SK-N-SH (cell line): ENCODE data around the gene MCTP1. TPM values are rescaled to one million over a fixed set of nuclear protein-coding genes. Genes with fewer than 3 reads are reported as not detected.

Source experiments
- CTCF ChIA-PET: fragments of 300-600, 350-600 bp; formaldehyde crosslinking; extraction: SDS; loops from one replicate; lab custom pipeline; 2021; lab: Yijun Ruan, JAX
- POLR2A ChIA-PET: fragments of 350-600 bp; sonication (Branson Sonifier 250); formaldehyde crosslinking; extraction: SDS; loops from one replicate; lab custom pipeline; 2020; ENCODE audit warnings: antibody characterized with exemption, inconsistent platforms; lab: Yijun Ruan, JAX
- DNase-seq: peaks from one replicate; pipeline ENCODE4 v3.0.0; 2012
- H2AFZ ChIP-seq: fragments of 200-600 bp; sonication (generic); 2 replicates; pipeline ENCODE4 v1.8.1; 2016; ENCODE audit warnings: antibody characterized with exemption, mild to moderate bottlenecking, low read depth
- H3F3A ChIP-seq: fragments of 200-600 bp; sonication (generic); replicated peaks from 2 replicates; pipeline ENCODE3; 2016; ENCODE audit warnings: antibody characterized with exemption, mild to moderate bottlenecking; ENCODE audit not compliant: insufficient read depth
- H3K27ac ChIP-seq, 2 experiments: fragments of 200-500 bp in 1 of 2; fragments of 200-600 bp in 1 of 2; sonication (Bioruptor generic) in 1 of 2; sonication (generic), shearing (Covaris generic) in 1 of 2; 2 replicates each; pipeline versions ENCODE4 v1.5.1 to v1.6.1; 2014 to 2016; ENCODE audit warnings: low read depth in 2 of 2, inconsistent platforms in 1 of 2, low read length in 1 of 2, mild to moderate bottlenecking in 1 of 2, mixed read lengths in 1 of 2
- H3K27me3 ChIP-seq: fragments of 200-600 bp; sonication (generic), shearing (Covaris generic); 2 replicates; pipeline ENCODE4 v1.6.1; 2016; ENCODE audit warnings: mixed run types; ENCODE audit not compliant: insufficient read depth
- H3K36me3 ChIP-seq, 2 experiments: fragments of 200-500 bp in 1 of 2; fragments of 200-600 bp in 1 of 2; sonication (Bioruptor generic) in 1 of 2; sonication (generic) in 1 of 2; replicated peaks in 1 of 2; 2 replicates each; pipeline versions ENCODE3 to v1.5.1; 2014 to 2016; ENCODE audit warnings: low read length in 1 of 2, mild to moderate bottlenecking in 1 of 2; ENCODE audit not compliant: insufficient read depth in 2 of 2, control insufficient read depth in 1 of 2
- H3K4me1 ChIP-seq, 2 experiments: fragments of 200-500 bp in 1 of 2; fragments of 200-600 bp in 1 of 2; sonication (Bioruptor generic) in 1 of 2; sonication (generic), shearing (Covaris generic) in 1 of 2; 2 replicates each; pipeline versions ENCODE4 v1.5.1 to v1.6.1; 2014 to 2016; ENCODE audit warnings: low read depth in 1 of 2, low read length in 1 of 2, mixed run types in 1 of 2; ENCODE audit not compliant: insufficient read depth in 2 of 2, control insufficient read depth in 1 of 2
- H3K4me2 ChIP-seq: fragments of 200-600 bp; sonication (generic), shearing (Covaris generic); 2 replicates; pipeline ENCODE4 v1.6.1; 2017; ENCODE audit warnings: mixed run types
- H3K4me3 ChIP-seq, 2 experiments: fragments of 200-500 bp in 1 of 2; fragments of 200-600 bp in 1 of 2; sonication (Bioruptor generic) in 1 of 2; sonication (generic), shearing (Covaris generic) in 1 of 2; 2 replicates each; pipeline versions ENCODE4 v1.5.1 to v1.8.1; 2014 to 2016; ENCODE audit warnings: low read depth in 2 of 2, inconsistent platforms in 1 of 2, low read length in 1 of 2, mild to moderate bottlenecking in 1 of 2, mixed read lengths in 1 of 2, moderate library complexity in 1 of 2
- H3K79me2 ChIP-seq: fragments of 200-600 bp; sonication (generic); 2 replicates; pipeline ENCODE4 v1.8.1; 2017; ENCODE audit warnings: mild to moderate bottlenecking; ENCODE audit not compliant: insufficient read depth
- H3K9ac ChIP-seq: fragments of 200-600 bp; sonication (generic); 2 replicates; pipeline ENCODE4 v1.6.1; 2017; ENCODE audit warnings: mixed run types
- H3K9me2 ChIP-seq: fragments of 200-600 bp; sonication (generic); 2 replicates; pipeline ENCODE4 v1.6.1; 2017; ENCODE audit warnings: mixed run types
- H3K9me3 ChIP-seq: fragments of 200-600 bp; sonication (generic); 2 replicates; pipeline ENCODE4 v1.6.1; 2017; ENCODE audit warnings: mixed run types, mild to moderate bottlenecking, moderate library complexity
- H4K20me1 ChIP-seq: fragments of 200-600 bp; sonication (generic); 2 replicates; pipeline ENCODE4 v1.6.1; 2017; ENCODE audit warnings: mild to moderate bottlenecking, mixed run types; ENCODE audit not compliant: insufficient read depth
- CHD2 ChIP-seq: fragments of 150-350 bp; IDR thresholded peaks from 2 replicates; pipeline ENCODE4 v1.6.1; 2018; ENCODE audit warnings: low read length; ENCODE audit not compliant: partially characterized antibody
- EP300 ChIP-seq, 2 experiments: IDR thresholded peaks; 2 replicates each; pipeline versions ENCODE4 v1.4.0 to v1.6.1; 2012; ENCODE audit warnings: borderline replicate concordance in 1 of 2, low read depth in 1 of 2, low read length in 1 of 2
- EZH2phosphoT487 ChIP-seq: fragments of 200-600 bp; sonication (generic); IDR thresholded peaks from 2 replicates; pipeline ENCODE4 v1.6.1; 2017; ENCODE audit warnings: low read depth, mixed run types, mild to moderate bottlenecking, antibody characterized with exemption, moderate library complexity, borderline replicate concordance
- FOXJ3 ChIP-seq: sonication (generic); formaldehyde crosslinking; IDR thresholded peaks from 2 replicates; pipeline ENCODE4 v1.5.1; 2020; ENCODE audit warnings: mild to moderate bottlenecking, missing genetic modification reagents
- FOXM1 ChIP-seq: IDR thresholded peaks from 2 replicates; pipeline ENCODE4 v1.4.0; 2012; ENCODE audit warnings: low read depth, mild to moderate bottlenecking
- GABPA ChIP-seq: IDR thresholded peaks from 2 replicates; pipeline ENCODE4 v1.4.0; 2012; ENCODE audit warnings: low read depth, mild to moderate bottlenecking
- MXI1 ChIP-seq: IDR thresholded peaks from 2 replicates; pipeline ENCODE4 v1.6.1; 2012; ENCODE audit warnings: mild to moderate bottlenecking, low read depth, low read length, improper control_type of control experiment
- NFIC ChIP-seq: IDR thresholded peaks from 2 replicates; pipeline ENCODE4 v1.4.0; 2012; ENCODE audit warnings: borderline replicate concordance
- RAD21 ChIP-seq: IDR thresholded peaks from 2 replicates; pipeline ENCODE4 v1.6.1; 2012; ENCODE audit warnings: mild to moderate bottlenecking, low read length
- RXRA ChIP-seq: IDR thresholded peaks from 2 replicates; pipeline ENCODE4 v1.4.0; 2012; ENCODE audit warnings: low read depth, mild to moderate bottlenecking, borderline replicate concordance
- SMC3 ChIP-seq: IDR thresholded peaks from 2 replicates; pipeline ENCODE4 v1.6.1; 2012; ENCODE audit warnings: low read depth, low read length, improper control_type of control experiment
- TAF1 ChIP-seq: IDR thresholded peaks from 2 replicates; pipeline ENCODE4 v1.6.1; 2012; ENCODE audit warnings: low read depth, mild to moderate bottlenecking, low read length, moderate library complexity, borderline replicate concordance
- TEAD4 ChIP-seq: IDR thresholded peaks from 2 replicates; pipeline ENCODE4 v1.4.0; 2012; ENCODE audit warnings: mild to moderate bottlenecking, borderline replicate concordance; ENCODE audit not compliant: insufficient read depth
- YY1 ChIP-seq: IDR thresholded peaks from 2 replicates; pipeline ENCODE4 v1.4.0; 2012; ENCODE audit warnings: low read depth, mild to moderate bottlenecking
- WGBS: methylation state at CpG from one replicate; pipeline ENCODE4 v1.1.6; 2017; ENCODE audit warnings: low lambda C conversion rate; 5-methylcytosine and 5-hydroxymethylcytosine counted together
- polyA plus RNA-seq, 3 experiments: library from polyadenylated mRNA; depleted of rRNA; stranded (reverse); fragments of >200 nt; gene quantifications; 2 replicates each; pipeline ENCODE4 v1.2.3, GENCODE V29; 2012
- TF ChIP-seq, protein P1 (sequence below): fragments of 200-600 bp; sonication (generic); IDR thresholded peaks from 2 replicates; pipeline ENCODE4 v1.6.1; 2017; ENCODE audit warnings: antibody characterized with exemption, mild to moderate bottlenecking, moderate library complexity
- TF ChIP-seq, protein P2 (sequence below): IDR thresholded peaks from 2 replicates; pipeline ENCODE4; 2012
- TF ChIP-seq, protein P3 (sequence below): IDR thresholded peaks from 2 replicates; pipeline ENCODE4 v1.6.1; 2012; ENCODE audit warnings: mild to moderate bottlenecking, low read depth, low read length, moderate library complexity
- TF ChIP-seq, protein P4 (sequence below): IDR thresholded peaks from 2 replicates; pipeline ENCODE4 v1.4.0; 2012; ENCODE audit warnings: low read depth, borderline replicate concordance

The MCTP1 gene
- polyA plus RNA-seq, 1 of the 3 experiments (the other 2 are of a cell fraction): 0.53 TPM

DNA sequence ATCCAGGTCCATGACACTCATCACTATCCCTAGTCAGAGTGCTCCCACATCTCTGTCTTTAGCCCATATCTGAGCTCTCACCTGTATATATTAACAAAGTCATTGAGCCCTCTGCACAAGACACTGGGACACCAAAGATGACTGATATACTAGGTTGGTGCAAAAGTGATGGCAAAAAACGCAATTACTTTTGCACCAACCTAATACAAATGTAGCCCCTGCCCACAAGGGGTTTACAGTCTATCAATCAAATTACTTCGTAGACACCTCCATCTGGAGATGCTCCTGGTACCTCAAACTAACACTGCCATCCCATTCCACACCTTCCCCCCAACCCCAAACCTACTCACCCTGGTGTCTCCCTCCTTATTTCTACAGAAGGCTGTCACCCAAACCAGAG is 194.1 kb downstream of the MCTP1 start:
- Histone ChIP-seq H3K9me3 (no peaks in the 10 kb centered on the region), H4K20me1 (no peaks in the 10 kb centered on the region)
- no peak for TF ChIP-seq YY1
- TF ChIP-seq MXI1: no peak
- TF ChIP-seq RXRA: no peak
- no peak for TF ChIP-seq SMC3
- no peak for TF ChIP-seq TAF1
- no peak for TF ChIP-seq EZH2phosphoT487
- TF ChIP-seq TEAD4: no peak
- TF ChIP-seq EP300 (IDR thresholded peaks at IDR 0.05; ENCODE audit: borderline replicate concordance in 1 of 2, low read depth in 1 of 2, low read length in 1 of 2): no peak
- no peak for TF ChIP-seq RAD21
- TF ChIP-seq, protein P1, sequence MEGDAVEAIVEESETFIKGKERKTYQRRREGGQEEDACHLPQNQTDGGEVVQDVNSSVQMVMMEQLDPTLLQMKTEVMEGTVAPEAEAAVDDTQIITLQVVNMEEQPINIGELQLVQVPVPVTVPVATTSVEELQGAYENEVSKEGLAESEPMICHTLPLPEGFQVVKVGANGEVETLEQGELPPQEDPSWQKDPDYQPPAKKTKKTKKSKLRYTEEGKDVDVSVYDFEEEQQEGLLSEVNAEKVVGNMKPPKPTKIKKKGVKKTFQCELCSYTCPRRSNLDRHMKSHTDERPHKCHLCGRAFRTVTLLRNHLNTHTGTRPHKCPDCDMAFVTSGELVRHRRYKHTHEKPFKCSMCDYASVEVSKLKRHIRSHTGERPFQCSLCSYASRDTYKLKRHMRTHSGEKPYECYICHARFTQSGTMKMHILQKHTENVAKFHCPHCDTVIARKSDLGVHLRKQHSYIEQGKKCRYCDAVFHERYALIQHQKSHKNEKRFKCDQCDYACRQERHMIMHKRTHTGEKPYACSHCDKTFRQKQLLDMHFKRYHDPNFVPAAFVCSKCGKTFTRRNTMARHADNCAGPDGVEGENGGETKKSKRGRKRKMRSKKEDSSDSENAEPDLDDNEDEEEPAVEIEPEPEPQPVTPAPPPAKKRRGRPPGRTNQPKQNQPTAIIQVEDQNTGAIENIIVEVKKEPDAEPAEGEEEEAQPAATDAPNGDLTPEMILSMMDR: no peak
- TF ChIP-seq, protein P2, sequence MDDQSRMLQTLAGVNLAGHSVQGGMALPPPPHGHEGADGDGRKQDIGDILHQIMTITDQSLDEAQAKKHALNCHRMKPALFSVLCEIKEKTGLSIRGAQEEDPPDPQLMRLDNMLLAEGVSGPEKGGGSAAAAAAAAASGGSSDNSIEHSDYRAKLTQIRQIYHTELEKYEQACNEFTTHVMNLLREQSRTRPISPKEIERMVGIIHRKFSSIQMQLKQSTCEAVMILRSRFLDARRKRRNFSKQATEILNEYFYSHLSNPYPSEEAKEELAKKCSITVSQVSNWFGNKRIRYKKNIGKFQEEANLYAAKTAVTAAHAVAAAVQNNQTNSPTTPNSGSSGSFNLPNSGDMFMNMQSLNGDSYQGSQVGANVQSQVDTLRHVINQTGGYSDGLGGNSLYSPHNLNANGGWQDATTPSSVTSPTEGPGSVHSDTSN: no peak
- TF ChIP-seq, protein P3, sequence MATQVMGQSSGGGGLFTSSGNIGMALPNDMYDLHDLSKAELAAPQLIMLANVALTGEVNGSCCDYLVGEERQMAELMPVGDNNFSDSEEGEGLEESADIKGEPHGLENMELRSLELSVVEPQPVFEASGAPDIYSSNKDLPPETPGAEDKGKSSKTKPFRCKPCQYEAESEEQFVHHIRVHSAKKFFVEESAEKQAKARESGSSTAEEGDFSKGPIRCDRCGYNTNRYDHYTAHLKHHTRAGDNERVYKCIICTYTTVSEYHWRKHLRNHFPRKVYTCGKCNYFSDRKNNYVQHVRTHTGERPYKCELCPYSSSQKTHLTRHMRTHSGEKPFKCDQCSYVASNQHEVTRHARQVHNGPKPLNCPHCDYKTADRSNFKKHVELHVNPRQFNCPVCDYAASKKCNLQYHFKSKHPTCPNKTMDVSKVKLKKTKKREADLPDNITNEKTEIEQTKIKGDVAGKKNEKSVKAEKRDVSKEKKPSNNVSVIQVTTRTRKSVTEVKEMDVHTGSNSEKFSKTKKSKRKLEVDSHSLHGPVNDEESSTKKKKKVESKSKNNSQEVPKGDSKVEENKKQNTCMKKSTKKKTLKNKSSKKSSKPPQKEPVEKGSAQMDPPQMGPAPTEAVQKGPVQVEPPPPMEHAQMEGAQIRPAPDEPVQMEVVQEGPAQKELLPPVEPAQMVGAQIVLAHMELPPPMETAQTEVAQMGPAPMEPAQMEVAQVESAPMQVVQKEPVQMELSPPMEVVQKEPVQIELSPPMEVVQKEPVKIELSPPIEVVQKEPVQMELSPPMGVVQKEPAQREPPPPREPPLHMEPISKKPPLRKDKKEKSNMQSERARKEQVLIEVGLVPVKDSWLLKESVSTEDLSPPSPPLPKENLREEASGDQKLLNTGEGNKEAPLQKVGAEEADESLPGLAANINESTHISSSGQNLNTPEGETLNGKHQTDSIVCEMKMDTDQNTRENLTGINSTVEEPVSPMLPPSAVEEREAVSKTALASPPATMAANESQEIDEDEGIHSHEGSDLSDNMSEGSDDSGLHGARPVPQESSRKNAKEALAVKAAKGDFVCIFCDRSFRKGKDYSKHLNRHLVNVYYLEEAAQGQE: no peak
- TF ChIP-seq CHD2: no peak
- TF ChIP-seq GABPA: no peak
- no peak for TF ChIP-seq FOXM1
- TF ChIP-seq NFIC: no peak
- TF ChIP-seq, protein P4, sequence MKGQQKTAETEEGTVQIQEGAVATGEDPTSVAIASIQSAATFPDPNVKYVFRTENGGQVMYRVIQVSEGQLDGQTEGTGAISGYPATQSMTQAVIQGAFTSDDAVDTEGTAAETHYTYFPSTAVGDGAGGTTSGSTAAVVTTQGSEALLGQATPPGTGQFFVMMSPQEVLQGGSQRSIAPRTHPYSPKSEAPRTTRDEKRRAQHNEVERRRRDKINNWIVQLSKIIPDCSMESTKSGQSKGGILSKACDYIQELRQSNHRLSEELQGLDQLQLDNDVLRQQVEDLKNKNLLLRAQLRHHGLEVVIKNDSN: no peak
- TF ChIP-seq FOXJ3 (CRISPR knock-in tag): no peak
- TF ChIP-seq, all 33 proteins: peak for 0
- no peak for DNase-seq
- no peaks in the 10 kb centered on the region for H3K36me3 ChIP-seq
- no peak overlapping the region for H2AFZ ChIP-seq
- no peak overlapping the region for H3K4me2 ChIP-seq
- H3K27me3 ChIP-seq: no peaks in the 10 kb centered on the region
- no peaks in the 10 kb centered on the region; a peak in 1 of 4 replicates for H3K4me1 ChIP-seq
- ChIA-PET CTCF (interaction anchor here (1.0 kb wide), 1 partner anchor 35 kb away, joined by 3 read pairs; no protein-coding TSS in a partner anchor), POLR2A (no interaction called here)
- WGBS: 6% methylated on average over 2 of the region's 2 CpGs
- H3F3A ChIP-seq: no peaks in the 10 kb centered on the region
- no peaks in the 10 kb centered on the region for H3K79me2 ChIP-seq
- no peak overlapping the region for H3K27ac ChIP-seq
- H3K9ac ChIP-seq: no peak overlapping the region
- no peaks in the 10 kb centered on the region for H3K9me2 ChIP-seq
- no peak overlapping the region for H3K4me3 ChIP-seq
